ENCODE measurements around the gene PFDN6. TPM values are rescaled to one million over a fixed set of nuclear protein-coding genes. Genes with fewer than 3 reads are reported as not detected.

The PFDN6 gene
- total RNA-seq, 1 donor from 2014 or later = 126 TPM

GRCh38 chr6:33305052-33305451 is 15.7 kb downstream of the PFDN6 start:
- peaks cover 40% of the 10 kb centered on the region for H3K36me3 Mint-ChIP-seq (ENCODE audit: low read depth)
- H3K27ac Mint-ChIP-seq = peak overlapping the region; percentile 34

DNA sequence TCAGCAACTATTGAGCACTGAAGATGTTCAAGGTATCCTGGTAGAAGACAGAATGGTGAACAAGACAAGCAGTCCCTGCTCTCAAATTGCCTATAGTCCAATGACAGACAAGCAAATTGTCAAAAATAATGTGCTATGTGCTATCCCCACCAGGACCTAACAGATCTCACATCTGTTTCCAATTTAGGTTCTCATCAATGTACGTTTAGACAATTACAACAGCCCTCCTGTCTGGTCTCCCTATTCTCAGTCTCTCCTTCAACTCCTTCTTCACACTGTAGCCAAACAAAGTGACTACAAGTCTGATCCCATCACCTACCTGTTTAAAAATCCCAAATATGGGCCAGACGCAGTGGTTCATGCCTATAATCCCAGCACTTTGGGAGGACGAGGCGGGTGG is 17.0 kb downstream of the PFDN6 start:
- Mint-ChIP-seq H3K4me1 (ENCODE audit: low read depth) (peaks cover 40% of the 10 kb centered on the region), H3K4me3 (no peak overlapping the region), H3K27ac (no peak overlapping the region), H3K36me3 (ENCODE audit: low read depth) (peaks cover 39% of the 10 kb centered on the region), H3K27me3 (ENCODE audit: insufficient read depth) (no peaks in the 10 kb centered on the region), H3K9me3 (no peaks in the 10 kb centered on the region)
- intact Hi-C loops (cut with micrococcal nuclease) = no loop called here
- no peak for DNase-seq (ENCODE audit: low spot score)

More at GRCh38 chr6:33305052-33305451, 15.7 kb downstream of the PFDN6 start:
- no peaks in the 10 kb centered on the region for H3K27me3 Mint-ChIP-seq (ENCODE audit: insufficient read depth)
- no peak for DNase-seq (ENCODE audit: low spot score)
- H3K4me3 Mint-ChIP-seq = no peak overlapping the region
- H3K4me1 Mint-ChIP-seq (ENCODE audit: low read depth) = peaks cover 44% of the 10 kb centered on the region
- intact Hi-C loops (cut with micrococcal nuclease) = no loop called here
- no peaks in the 10 kb centered on the region for H3K9me3 Mint-ChIP-seq

GRCh38 chr6:33312361-33313104 is 23.1 kb downstream of the PFDN6 start:
- Mint-ChIP-seq H3K27ac (peak overlapping the region; percentile 99), H3K4me1 (ENCODE audit: low read depth) (peaks cover 60% of the 10 kb centered on the region), H3K36me3 (ENCODE audit: low read depth) (peaks cover 42% of the 10 kb centered on the region), H3K4me3 (peak overlapping the region; percentile 97), H3K9me3 (no peaks in the 10 kb centered on the region), H3K27me3 (ENCODE audit: insufficient read depth) (no peaks in the 10 kb centered on the region)
- intact Hi-C loops (cut with micrococcal nuclease) = loop anchor here (1.0 to 5.0 kb wide), 4 partner anchors 13 to 470 kb away; partner anchors contain the start of genes ITPR3 and PSMB8
- DNase-seq (ENCODE audit: low spot score) = peak; percentile 76

- no peak for DNase-seq (ENCODE audit: low spot score)
- H3K27ac Mint-ChIP-seq = peak overlapping the region; percentile 99
- H3K27me3 Mint-ChIP-seq (ENCODE audit: insufficient read depth) = no peaks in the 10 kb centered on the region
- intact Hi-C loops (cut with micrococcal nuclease) = loop anchor here (2.0 to 5.0 kb wide), 3 partner anchors 64 to 471 kb away; partner anchors contain the start of genes ITPR3 and PSMB8
- H3K4me3 Mint-ChIP-seq = peak overlapping the region; percentile 97
- no peaks in the 10 kb centered on the region for H3K9me3 Mint-ChIP-seq
- H3K36me3 Mint-ChIP-seq (ENCODE audit: low read depth) = peaks cover 44% of the 10 kb centered on the region
- peaks cover 58% of the 10 kb centered on the region for H3K4me1 Mint-ChIP-seq (ENCODE audit: low read depth)
Measured at GRCh38 chr6:33313105-33313708, 23.8 kb downstream of the PFDN6 start.

- Mint-ChIP-seq H3K9me3 (no peaks in the 10 kb centered on the region), H3K27ac (peak within 1 kb of the TSS; percentile 99), H3K36me3 (ENCODE audit: low read depth) (peaks cover 43% of the 10 kb centered on the region), H3K27me3 (ENCODE audit: insufficient read depth) (no peaks in the 10 kb centered on the region), H3K4me3 (peak within 1 kb of the TSS; percentile 97), H3K4me1 (ENCODE audit: low read depth) (peaks cover 56% of the 10 kb centered on the region)
- peak; percentile 88 for DNase-seq (ENCODE audit: low spot score)
- intact Hi-C loops (cut with micrococcal nuclease) = loop anchor here (1.0 to 5.0 kb wide), 10 partner anchors 9 to 472 kb away; partner anchors contain the start of genes B3GALT4, CUTA, ITPR3 and KIFC1
Measured at GRCh38 chr6:33313709-33314514, 24.5 kb downstream of the PFDN6 start, which contains the start of gene TAPBP. TAPBP (minus strand) TSS chr6:33314078; CDS start chr6:33314041, 37 bp downstream.

DNA sequence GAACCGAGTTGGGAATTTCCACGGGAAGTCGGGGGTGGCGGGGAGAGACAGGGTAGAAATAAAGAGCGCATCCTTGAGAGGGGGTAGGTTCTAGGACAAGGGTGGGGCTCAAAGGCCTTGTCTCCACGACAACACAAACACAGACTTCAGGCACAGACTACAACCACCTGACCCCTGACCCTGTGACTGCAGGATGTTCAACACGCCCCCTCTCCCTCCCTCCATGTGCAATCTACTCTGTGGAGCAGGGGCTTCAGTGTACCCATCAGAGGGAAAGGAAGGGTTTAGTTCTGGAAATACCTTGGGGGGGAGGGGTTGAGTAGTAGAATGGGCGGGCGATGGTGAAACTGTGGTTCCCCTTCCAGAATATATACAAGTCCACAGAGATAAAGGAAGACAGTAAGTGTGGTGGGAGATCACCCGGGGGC is 25.1 kb downstream of the PFDN6 start:
- Mint-ChIP-seq H3K4me3 (peak overlapping the region; percentile 97), H3K27ac (peak overlapping the region; percentile 99), H3K4me1 (ENCODE audit: low read depth) (peaks cover 61% of the 10 kb centered on the region), H3K9me3 (no peaks in the 10 kb centered on the region), H3K27me3 (ENCODE audit: insufficient read depth) (no peaks in the 10 kb centered on the region), H3K36me3 (ENCODE audit: low read depth) (peaks cover 46% of the 10 kb centered on the region)
- intact Hi-C loops (cut with micrococcal nuclease) = loop anchor here (1.0 to 5.0 kb wide), 9 partner anchors 9 to 472 kb away; partner anchors contain the start of genes B3GALT4, CUTA, ITPR3 and KIFC1
- DNase-seq (ENCODE audit: low spot score) = peak; percentile 67

GRCh38 chr6:33314943-33315792 is 25.8 kb downstream of the PFDN6 start:
- intact Hi-C loops (cut with micrococcal nuclease) = loop anchor here (1.0 to 5.0 kb wide), 9 partner anchors 8 to 473 kb away; partner anchors contain the start of genes B3GALT4, CUTA, ITPR3 and KIFC1
- peaks cover 52% of the 10 kb centered on the region for H3K36me3 Mint-ChIP-seq (ENCODE audit: low read depth)

GRCh38 chr6:33315793-33316602 is 26.6 kb downstream of the PFDN6 start:
- Mint-ChIP-seq H3K27ac (peak overlapping the region; percentile 99), H3K4me1 (ENCODE audit: low read depth) (peaks cover 70% of the 10 kb centered on the region)
- intact Hi-C loops (cut with micrococcal nuclease) = loop anchor here (2.0 kb wide), 1 partner anchor 255 kb away; no protein-coding TSS in a partner anchor

More at GRCh38 chr6:33314943-33315792, 25.8 kb downstream of the PFDN6 start:
- Mint-ChIP-seq H3K4me1 (ENCODE audit: low read depth) (peaks cover 67% of the 10 kb centered on the region), H3K27ac (peak overlapping the region; percentile 99), H3K9me3 (no peaks in the 10 kb centered on the region), H3K4me3 (peak overlapping the region; percentile 97), H3K27me3 (ENCODE audit: insufficient read depth) (no peaks in the 10 kb centered on the region)
- no peak for DNase-seq (ENCODE audit: low spot score)

DNA sequence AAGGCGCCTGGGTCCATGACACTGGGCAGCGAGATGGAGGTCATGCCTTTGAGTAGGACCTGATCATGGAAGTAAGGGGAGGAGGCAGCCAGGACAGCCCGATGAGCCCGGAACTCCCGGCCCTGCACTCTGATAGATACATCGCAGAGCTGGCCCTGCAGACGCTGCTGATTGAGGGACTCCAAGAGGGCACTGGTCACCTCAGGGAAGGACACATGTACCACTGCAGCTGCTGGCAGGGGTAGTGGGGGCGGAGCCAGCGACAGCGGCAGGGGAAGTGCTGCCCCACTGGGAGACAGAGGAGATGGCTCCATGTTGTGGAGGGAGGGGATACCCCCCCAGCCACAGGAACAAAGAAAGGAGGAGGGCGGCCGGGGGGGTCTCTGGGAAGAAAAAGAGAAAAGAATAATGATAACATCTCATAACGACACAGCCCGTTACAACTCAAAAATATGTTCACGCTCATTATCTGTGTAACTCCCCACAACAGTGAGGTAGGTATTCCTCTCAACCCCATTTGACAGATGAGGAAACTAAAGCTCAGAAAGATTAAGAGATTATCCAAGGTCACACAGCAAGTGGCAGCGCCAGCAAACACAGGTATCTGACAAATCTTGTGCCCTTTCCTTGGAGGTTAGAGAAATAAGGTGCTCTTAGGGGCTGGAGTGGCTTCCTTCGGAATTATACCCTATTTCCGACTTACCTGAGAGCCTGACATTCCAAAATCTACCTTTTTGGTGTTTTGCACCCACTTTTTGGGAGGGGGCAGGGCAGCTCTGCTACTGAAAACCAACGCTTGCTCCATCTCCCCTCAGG is 27.4 kb downstream of the PFDN6 start:
- H3K36me3 Mint-ChIP-seq (ENCODE audit: low read depth) = peaks cover 54% of the 10 kb centered on the region
- peaks cover 74% of the 10 kb centered on the region for H3K4me1 Mint-ChIP-seq (ENCODE audit: low read depth)
- intact Hi-C loops (cut with micrococcal nuclease) = loop anchor here (1.0 kb wide), 1 partner anchor 28 kb away; the partner anchor contains the start of genes PFDN6 and WDR46
- DNase-seq (ENCODE audit: low spot score) = no peak
- H3K9me3 Mint-ChIP-seq = no peaks in the 10 kb centered on the region
- H3K27me3 Mint-ChIP-seq (ENCODE audit: insufficient read depth) = no peaks in the 10 kb centered on the region
- H3K4me3 Mint-ChIP-seq = peak overlapping the region; percentile 77
- peak overlapping the region; percentile 71 for H3K27ac Mint-ChIP-seq

More at GRCh38 chr6:33315793-33316602, 26.6 kb downstream of the PFDN6 start:
- H3K4me3 Mint-ChIP-seq = peak overlapping the region; percentile 77
- no peak for DNase-seq (ENCODE audit: low spot score)
- H3K27me3 Mint-ChIP-seq (ENCODE audit: insufficient read depth) = no peaks in the 10 kb centered on the region
- H3K36me3 Mint-ChIP-seq (ENCODE audit: low read depth) = peaks cover 54% of the 10 kb centered on the region
- no peaks in the 10 kb centered on the region for H3K9me3 Mint-ChIP-seq

DNA sequence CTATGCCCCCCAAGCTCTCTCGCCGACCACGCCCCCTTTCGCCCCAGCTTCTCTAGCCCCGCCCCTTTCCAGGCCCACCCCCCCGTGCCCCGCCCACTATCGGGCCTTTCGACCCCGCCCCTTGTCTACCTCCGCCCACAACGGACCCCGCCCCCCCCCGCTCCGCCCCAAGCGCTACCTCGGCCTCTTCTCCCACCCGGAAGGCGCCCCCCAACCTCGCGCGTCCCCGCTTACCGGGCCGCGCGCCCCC is 27.9 kb downstream of the PFDN6 start:
- H3K4me1 Mint-ChIP-seq (ENCODE audit: low read depth) = peaks cover 74% of the 10 kb centered on the region
- no peaks in the 10 kb centered on the region for H3K9me3 Mint-ChIP-seq
- no peak for DNase-seq (ENCODE audit: low spot score)
- no peaks in the 10 kb centered on the region for H3K27me3 Mint-ChIP-seq (ENCODE audit: insufficient read depth)
- H3K36me3 Mint-ChIP-seq (ENCODE audit: low read depth) = peaks cover 53% of the 10 kb centered on the region
- intact Hi-C loops (cut with micrococcal nuclease) = loop anchor here (1.0 kb wide), 1 partner anchor 28 kb away; the partner anchor contains the start of genes PFDN6 and WDR46
- H3K27ac Mint-ChIP-seq = peak overlapping the region; percentile 71
- H3K4me3 Mint-ChIP-seq = peak overlapping the region; percentile 77
